GM21360 (cell line): ENCODE measurements around the gene SPOUT1.
"Not testable (repeated sequence)": the region's sequence is repeated elsewhere in the genome, so short reads cannot be mapped to it uniquely, and the experiment has no call there.

Experiments
- ATAC-seq: cut with Tn5 transposase; IDR thresholded peaks from one replicate; pipeline ENCODE4 v1.9.1; 2021; ENCODE audit warnings: mild to moderate bottlenecking, moderate library complexity; ENCODE audit not compliant: unreplicated experiment

The SPOUT1 gene

DNA sequence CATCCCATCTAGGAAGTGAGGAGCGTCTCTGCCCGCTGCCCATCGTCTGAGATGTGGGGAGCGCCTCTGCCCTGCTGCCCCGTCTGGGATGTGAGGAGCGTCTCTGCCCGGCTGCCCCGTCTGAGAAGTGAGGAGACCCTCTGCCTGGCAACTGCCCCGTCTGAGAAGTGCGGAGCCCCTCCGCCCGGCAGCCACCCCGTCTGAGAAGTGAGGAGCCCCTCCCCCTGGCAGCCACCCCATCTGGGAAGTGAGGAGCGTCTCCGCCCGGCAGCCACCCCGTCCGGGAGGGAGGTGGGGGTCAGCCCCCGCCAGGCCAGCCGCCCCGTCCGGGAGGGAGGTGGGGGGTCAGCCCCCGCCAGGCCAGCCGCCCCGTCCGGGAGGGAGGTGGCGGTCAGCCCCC is 49.5 kb downstream of the SPOUT1 start:
- not testable (repeated sequence) for ATAC-seq

DNA sequence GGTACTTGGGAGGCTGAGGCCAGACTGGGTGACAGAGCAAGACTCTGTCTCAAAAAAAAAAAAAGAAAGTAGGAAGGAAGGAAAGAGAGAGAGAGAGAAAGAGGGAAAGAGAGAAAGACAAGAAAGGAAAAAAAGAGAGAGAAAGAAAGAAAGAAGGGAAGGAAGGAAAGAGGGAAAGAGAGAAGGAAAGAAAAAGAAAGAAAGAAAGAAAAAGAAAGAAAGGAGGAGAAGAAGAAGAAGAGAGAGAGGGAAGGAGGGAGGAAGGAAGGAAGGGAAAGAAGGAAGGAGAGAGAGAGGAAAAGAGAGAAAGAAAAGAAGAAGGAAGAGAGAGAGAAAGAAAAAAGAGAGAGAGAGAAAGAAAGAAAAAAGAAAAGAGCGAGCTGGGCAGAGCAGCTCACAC is 54.8 kb downstream of the SPOUT1 start:
- ATAC-seq, result no peak

DNA sequence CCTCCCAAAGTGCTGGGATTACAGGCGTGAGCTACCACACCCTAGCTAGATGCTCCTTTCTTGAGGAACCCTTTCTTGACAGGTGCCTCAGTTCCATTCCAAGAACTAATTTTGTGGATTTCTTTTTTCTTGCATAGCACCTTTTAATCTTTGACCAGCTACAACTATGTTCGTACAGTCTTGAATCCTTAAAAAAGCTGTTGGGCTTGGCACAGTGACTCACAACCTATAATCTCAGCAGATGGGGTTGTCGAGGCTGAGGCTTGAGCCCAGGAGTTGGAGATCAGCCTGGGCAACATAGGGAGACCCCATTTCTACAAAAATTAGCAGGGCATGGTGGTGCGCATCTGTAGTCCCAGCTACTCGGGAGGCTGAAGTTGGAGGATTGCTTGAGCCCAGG is 56.5 kb downstream of the SPOUT1 start:
- ATAC-seq, result no peak

DNA sequence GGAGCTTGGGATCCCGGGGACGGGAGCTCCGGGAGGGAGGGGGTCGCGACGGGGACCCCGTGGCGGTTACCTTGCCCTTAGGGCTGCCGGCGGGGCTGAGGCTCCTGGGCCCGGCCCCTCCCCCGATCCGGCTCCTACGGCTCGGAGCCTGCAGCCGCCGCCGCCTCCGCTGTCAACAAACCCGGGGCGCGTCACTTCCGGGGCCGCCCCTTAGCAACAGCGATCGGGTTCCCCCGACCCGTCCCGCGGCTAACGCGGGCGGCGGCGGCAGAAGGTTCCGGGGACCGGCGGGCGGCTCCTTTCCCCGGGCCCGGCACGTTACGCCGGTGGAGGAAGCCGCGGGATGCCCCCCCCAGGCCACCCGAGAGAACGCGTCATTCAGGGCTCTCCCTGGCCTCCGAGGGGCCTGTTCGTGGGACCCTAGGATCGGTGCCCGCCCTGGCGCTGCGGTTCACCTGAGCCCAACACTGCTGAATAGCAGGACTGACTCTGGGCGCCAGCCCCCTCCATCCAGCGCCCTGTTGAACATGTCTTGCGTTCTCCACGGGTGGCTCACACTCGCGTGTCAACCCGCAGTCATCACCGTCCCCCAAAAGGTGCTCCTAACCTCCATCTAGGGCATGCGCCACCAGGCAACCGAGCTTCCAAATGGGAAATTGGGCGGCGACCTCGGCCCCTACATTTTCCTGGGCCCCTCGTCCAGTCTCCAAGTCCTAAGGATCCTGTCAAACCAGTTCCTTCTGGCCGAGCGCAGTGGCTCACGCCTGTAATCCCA is 57.7 kb downstream of the SPOUT1 start, which contains the start of gene ZER1:
Gene ZER1 (minus strand): TSS at position 183 of the 775 bp plus-strand sequence. CDS start 16,362 bp downstream, outside the sequence.
- peak; percentile 85 for ATAC-seq

DNA sequence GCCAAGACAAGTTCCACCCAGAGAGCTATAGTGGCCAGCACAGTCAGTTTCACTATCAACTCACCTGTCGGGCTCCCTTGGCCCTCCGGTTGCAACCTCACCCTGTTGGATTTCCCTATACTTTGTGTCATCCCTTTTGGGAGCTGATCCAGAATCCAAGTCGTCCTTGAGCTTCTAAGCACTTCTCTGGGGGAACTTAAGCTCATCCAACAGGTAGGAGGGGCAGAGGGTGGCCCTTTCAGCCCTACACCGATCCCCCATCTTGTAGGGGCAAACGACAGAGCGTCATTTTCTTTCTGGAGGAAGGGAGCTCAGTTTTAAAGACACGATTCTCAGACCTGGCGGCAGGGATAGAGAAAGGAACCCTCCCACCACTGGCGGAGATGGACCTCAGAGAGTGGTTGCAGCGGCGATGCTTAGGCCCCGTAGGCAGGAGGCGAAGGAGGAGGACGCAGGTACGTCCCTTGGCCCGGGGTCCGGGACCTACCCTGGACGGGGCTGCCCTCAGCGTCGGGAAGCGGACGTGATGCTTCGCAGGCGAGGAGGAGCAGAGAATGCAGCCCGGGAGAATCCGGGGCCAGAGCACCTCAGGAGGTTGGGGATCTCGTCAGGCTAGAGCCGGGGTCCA is 58.4 kb downstream of the SPOUT1 start:
- peak; percentile 17 for ATAC-seq

DNA sequence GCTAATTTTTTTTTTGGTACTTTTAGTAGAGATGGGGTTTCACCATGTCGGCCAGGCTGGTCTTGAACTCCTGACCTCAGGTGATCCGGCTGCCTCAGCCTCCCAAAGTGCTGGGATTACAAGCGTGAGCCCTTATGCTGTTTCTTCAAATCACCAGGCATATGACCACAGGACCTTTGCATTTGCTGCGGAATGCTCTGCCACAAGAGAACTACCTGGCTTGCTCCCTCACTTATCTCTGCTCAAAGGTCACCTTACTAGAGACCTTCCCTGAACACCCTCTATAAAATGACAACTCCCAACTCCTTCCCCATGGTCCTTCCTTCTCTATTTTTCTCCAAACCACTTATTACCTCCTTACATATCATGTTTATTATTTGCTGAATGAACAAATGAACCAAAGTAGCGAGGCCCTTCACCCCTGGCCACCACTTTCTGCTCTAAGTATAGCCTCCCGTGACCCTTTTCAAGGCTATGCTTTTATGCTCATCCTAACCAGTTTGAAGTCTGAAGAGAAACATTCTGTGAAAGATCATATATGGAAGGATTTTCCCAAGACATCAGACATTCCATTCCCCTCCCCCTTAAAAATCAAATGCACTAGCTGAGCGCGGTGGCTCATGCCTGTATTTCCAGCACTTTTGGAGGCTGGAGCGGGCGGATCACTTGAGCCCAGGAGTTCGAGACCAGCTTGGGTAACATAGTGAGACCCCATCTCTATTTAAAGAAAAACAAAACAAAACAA is 59.1 kb downstream of the SPOUT1 start:
- ATAC-seq, result no peak
